SH-SY5Y (cell line): ENCODE results near the gene RASGRF1.

Source experiments
- GATA2 ChIP-seq: IDR thresholded peaks from 2 replicates; pipeline ENCODE4 v1.6.1; 2011; ENCODE audit warnings: mild to moderate bottlenecking, low read depth, low read length
- GATA3 ChIP-seq: IDR thresholded peaks from 2 replicates; pipeline ENCODE4 v1.6.1; 2011; ENCODE audit warnings: low read depth, mild to moderate bottlenecking, low read length, moderate library complexity

DNA sequence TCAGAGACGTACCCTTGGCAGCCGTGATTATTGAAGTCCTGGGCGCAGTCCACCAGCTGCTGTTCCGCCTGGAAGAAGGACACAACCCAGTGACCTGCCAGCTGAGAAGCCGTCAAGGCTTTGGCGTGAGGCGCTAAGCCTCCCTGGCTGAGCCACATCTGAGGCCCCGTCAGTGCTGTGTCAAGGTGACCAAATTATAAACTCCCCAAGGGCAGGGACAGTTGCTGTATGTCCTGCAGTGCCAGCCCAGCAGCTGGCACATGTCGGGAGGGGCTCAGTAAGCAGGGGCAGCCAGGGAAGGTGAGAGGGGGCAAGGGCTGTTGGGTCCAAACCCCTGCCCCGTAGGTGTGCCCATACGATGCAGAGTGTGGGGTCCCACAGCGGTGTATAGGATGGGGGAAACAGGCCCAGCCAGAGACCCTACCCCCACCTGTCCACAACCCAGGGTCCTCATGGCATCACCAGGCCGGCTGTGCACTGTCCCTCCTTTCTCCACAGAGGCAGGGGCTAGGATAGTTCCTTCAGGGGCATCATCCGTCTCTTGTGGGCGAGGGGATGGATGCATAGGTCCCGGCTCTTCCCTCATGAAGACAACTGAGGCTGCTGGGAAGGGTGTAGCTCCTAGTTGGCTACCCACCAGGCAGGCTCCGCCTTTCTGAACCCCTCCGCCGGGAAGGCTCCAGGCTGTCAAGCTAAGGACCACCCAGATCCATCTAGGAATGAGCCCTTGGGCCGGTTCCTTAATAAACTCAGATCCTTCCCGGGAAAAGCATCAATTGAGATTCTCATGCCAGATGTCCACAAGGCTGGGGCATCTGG lies 158.9 kb downstream of the RASGRF1 start:
- TF ChIP-seq GATA2 (no peak), GATA3 (no peak)
